K562 (cell line): ENCODE results near the gene SF3B1. TPM values are rescaled to one million over a fixed set of nuclear protein-coding genes. Genes with fewer than 3 reads are reported as not detected.
A peak's percentile ranks its signal among the peaks of the same experiment; 100 is the strongest.

Experiments used
- ELF1 ChIP-seq: fragments of 200-800 bp; sonication (Bioruptor generic); IDR thresholded peaks from 2 replicates; pipeline ENCODE4 v1.6.1; 2016; ENCODE audit warnings: missing genetic modification characterization, missing compliant biosample characterization
- ETV1 ChIP-seq: fragments of 450-650 bp; conservative IDR thresholded peaks from 2 replicates; pipeline ENCODE4 v1.6.1; 2016; ENCODE audit warnings: missing genetic modification characterization, control low read depth, low read depth, missing compliant biosample characterization
- RAD51 ChIP-seq: fragments of 450-650 bp; IDR thresholded peaks from 2 replicates; pipeline ENCODE4 v1.7.1; 2016; ENCODE audit warnings: low read depth, mild to moderate bottlenecking, borderline replicate concordance
- TCF7L2 ChIP-seq: fragments of 150-350 bp; IDR thresholded peaks from 2 replicates; pipeline ENCODE4 v1.6.1; 2016; ENCODE audit warnings: low read depth, mild to moderate bottlenecking, low read length, moderate library complexity
- ZNF384 ChIP-seq: IDR thresholded peaks from 2 replicates; pipeline ENCODE4 v1.6.1; 2012; ENCODE audit warnings: low read depth, low read length, improper control_type of control experiment
- ZNF696 ChIP-seq: fragments of 250-450 bp; sonication (Bioruptor Pico); conservative IDR thresholded peaks from 2 replicates; pipeline ENCODE4 v1.4.0; 2020; ENCODE audit warnings: mild to moderate bottlenecking, moderate library complexity
- polyA plus RNA-seq, 8 experiments: library from polyadenylated mRNA; depleted of rRNA in 4 of 8; stranded (reverse) in 5 of 8; unstranded in 3 of 8; fragments of >200 nt; fragmentation: Nextera tagmentation in 2 of 8; fragmentation: Illumina TruSeq in 1 of 8; extraction: Ambion mirVana in 2 of 8; extraction: Trizol in 1 of 8; gene quantifications; 2 replicates each; pipeline versions ENCODE4 v1.2.1 to v1.2.3, GENCODE V29; 2011 to 2014; ENCODE audit warnings: inconsistent platforms in 1 of 8, missing spikeins in 1 of 8
- total RNA-seq, 7 experiments: library from RNA; depleted of rRNA in 6 of 7; stranded (reverse); fragments of >200 nt in 6 of 7; fragmentation: Illumina TruSeq in 2 of 7; extraction: Trizol in 2 of 7; gene quantifications; 2 replicates each; pipeline versions ENCODE4 v1.2.1 to v1.2.3, GENCODE V29; 2011 to 2021; ENCODE audit warnings: low replicate concordance in 1 of 7
- TF ChIP-seq, protein P1 (sequence below): fragments of 450-650 bp; IDR thresholded peaks from 2 replicates; pipeline ENCODE4 v1.6.1; 2016; ENCODE audit warnings: mild to moderate bottlenecking, moderate library complexity
- TF ChIP-seq, protein P2 (sequence below): sonication (generic); IDR thresholded peaks from 2 replicates; pipeline ENCODE4 v1.6.1; 2016
- TF ChIP-seq, protein P3 (sequence below): conservative IDR thresholded peaks from 2 replicates; pipeline ENCODE4 v1.6.1; 2011; ENCODE audit warnings: low read depth, mild to moderate bottlenecking, low read length; ENCODE audit not compliant: control insufficient read depth
- TF ChIP-seq, protein P4 (sequence below), 2 experiments: IDR thresholded peaks; 2 replicates each; pipeline ENCODE4 v1.6.1; 2011; ENCODE audit warnings: borderline replicate concordance in 1 of 2, control low read depth in 1 of 2, low read depth in 1 of 2, low read length in 1 of 2, mild to moderate bottlenecking in 1 of 2, mixed read lengths in 1 of 2, moderate library complexity in 1 of 2; ENCODE audit not compliant: insufficient read depth in 1 of 2, insufficient read length in 1 of 2, poor library complexity in 1 of 2, severe bottlenecking in 1 of 2; ENCODE audit errors: extremely low read depth in 1 of 2

Gene SF3B1
- total and polyA plus RNA-seq, 9 of the 15 experiments (the other 6 are each of a cell fraction or from before 2014, with no cell fraction given), result 96.2 to 377 (median 177) TPM

DNA sequence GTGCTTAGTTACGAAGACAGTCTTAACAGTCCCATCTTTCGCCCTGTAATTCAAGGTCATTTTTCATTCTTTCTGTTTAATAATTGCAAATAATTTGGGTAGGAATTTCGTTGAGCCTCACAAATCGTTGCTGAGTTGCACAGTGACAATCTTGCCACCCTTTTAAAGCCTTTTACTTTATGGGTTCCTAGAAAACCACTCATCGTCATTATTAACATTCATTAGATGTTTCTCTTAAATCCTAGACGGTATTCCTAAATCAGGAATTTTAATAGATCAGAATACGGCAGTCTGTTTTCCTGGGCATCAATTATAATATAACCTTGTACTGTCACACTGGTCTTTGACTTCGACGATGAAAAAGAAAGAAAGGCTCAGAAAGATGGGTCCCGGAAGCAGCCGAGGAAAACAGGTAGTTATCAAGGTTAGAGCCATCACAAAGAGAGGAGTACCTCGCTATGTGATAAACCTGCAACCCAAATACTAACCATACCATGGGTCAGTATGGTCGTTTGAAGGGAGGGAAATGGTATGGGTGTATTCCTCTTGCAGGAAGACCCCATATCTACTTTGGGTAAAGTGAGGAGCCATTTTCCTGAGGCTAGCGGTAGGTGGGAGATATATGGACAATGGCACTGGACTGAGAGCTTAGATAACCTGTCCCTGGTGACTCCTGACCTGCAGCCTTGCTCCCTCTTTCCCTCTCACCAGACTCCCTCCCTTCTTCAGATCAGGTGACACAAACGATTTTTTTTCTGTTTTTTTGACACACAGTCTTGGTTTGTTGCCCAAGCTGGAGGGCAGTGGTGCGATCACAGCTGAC, 981 bp upstream of the SF3B1 start (continued):
- TF ChIP-seq, protein P1, sequence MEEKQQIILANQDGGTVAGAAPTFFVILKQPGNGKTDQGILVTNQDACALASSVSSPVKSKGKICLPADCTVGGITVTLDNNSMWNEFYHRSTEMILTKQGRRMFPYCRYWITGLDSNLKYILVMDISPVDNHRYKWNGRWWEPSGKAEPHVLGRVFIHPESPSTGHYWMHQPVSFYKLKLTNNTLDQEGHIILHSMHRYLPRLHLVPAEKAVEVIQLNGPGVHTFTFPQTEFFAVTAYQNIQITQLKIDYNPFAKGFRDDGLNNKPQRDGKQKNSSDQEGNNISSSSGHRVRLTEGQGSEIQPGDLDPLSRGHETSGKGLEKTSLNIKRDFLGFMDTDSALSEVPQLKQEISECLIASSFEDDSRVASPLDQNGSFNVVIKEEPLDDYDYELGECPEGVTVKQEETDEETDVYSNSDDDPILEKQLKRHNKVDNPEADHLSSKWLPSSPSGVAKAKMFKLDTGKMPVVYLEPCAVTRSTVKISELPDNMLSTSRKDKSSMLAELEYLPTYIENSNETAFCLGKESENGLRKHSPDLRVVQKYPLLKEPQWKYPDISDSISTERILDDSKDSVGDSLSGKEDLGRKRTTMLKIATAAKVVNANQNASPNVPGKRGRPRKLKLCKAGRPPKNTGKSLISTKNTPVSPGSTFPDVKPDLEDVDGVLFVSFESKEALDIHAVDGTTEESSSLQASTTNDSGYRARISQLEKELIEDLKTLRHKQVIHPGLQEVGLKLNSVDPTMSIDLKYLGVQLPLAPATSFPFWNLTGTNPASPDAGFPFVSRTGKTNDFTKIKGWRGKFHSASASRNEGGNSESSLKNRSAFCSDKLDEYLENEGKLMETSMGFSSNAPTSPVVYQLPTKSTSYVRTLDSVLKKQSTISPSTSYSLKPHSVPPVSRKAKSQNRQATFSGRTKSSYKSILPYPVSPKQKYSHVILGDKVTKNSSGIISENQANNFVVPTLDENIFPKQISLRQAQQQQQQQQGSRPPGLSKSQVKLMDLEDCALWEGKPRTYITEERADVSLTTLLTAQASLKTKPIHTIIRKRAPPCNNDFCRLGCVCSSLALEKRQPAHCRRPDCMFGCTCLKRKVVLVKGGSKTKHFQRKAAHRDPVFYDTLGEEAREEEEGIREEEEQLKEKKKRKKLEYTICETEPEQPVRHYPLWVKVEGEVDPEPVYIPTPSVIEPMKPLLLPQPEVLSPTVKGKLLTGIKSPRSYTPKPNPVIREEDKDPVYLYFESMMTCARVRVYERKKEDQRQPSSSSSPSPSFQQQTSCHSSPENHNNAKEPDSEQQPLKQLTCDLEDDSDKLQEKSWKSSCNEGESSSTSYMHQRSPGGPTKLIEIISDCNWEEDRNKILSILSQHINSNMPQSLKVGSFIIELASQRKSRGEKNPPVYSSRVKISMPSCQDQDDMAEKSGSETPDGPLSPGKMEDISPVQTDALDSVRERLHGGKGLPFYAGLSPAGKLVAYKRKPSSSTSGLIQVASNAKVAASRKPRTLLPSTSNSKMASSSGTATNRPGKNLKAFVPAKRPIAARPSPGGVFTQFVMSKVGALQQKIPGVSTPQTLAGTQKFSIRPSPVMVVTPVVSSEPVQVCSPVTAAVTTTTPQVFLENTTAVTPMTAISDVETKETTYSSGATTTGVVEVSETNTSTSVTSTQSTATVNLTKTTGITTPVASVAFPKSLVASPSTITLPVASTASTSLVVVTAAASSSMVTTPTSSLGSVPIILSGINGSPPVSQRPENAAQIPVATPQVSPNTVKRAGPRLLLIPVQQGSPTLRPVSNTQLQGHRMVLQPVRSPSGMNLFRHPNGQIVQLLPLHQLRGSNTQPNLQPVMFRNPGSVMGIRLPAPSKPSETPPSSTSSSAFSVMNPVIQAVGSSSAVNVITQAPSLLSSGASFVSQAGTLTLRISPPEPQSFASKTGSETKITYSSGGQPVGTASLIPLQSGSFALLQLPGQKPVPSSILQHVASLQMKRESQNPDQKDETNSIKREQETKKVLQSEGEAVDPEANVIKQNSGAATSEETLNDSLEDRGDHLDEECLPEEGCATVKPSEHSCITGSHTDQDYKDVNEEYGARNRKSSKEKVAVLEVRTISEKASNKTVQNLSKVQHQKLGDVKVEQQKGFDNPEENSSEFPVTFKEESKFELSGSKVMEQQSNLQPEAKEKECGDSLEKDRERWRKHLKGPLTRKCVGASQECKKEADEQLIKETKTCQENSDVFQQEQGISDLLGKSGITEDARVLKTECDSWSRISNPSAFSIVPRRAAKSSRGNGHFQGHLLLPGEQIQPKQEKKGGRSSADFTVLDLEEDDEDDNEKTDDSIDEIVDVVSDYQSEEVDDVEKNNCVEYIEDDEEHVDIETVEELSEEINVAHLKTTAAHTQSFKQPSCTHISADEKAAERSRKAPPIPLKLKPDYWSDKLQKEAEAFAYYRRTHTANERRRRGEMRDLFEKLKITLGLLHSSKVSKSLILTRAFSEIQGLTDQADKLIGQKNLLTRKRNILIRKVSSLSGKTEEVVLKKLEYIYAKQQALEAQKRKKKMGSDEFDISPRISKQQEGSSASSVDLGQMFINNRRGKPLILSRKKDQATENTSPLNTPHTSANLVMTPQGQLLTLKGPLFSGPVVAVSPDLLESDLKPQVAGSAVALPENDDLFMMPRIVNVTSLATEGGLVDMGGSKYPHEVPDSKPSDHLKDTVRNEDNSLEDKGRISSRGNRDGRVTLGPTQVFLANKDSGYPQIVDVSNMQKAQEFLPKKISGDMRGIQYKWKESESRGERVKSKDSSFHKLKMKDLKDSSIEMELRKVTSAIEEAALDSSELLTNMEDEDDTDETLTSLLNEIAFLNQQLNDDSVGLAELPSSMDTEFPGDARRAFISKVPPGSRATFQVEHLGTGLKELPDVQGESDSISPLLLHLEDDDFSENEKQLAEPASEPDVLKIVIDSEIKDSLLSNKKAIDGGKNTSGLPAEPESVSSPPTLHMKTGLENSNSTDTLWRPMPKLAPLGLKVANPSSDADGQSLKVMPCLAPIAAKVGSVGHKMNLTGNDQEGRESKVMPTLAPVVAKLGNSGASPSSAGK, result no peak
- TF ChIP-seq ETV1 (tag) (0 out of 2 replicates have a peak, but pooled peaks have one; percentile 19), RAD51 (peak; percentile 18; the same call in 1 of the 2 replicates), ELF1 (peak; percentile 7; the same call in 1 of the 2 replicates), TCF7L2 (no peak), ZNF384 (peak; percentile 55; the same call in 1 of the 2 replicates), ZNF696 (CRISPR knock-in tag) (0 out of 2 replicates have a peak, but pooled peaks have one; percentile 33)
- TF ChIP-seq, protein P2, sequence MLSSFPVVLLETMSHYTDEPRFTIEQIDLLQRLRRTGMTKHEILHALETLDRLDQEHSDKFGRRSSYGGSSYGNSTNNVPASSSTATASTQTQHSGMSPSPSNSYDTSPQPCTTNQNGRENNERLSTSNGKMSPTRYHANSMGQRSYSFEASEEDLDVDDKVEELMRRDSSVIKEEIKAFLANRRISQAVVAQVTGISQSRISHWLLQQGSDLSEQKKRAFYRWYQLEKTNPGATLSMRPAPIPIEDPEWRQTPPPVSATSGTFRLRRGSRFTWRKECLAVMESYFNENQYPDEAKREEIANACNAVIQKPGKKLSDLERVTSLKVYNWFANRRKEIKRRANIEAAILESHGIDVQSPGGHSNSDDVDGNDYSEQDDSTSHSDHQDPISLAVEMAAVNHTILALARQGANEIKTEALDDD, result peak; percentile 74
- TF ChIP-seq, protein P3, sequence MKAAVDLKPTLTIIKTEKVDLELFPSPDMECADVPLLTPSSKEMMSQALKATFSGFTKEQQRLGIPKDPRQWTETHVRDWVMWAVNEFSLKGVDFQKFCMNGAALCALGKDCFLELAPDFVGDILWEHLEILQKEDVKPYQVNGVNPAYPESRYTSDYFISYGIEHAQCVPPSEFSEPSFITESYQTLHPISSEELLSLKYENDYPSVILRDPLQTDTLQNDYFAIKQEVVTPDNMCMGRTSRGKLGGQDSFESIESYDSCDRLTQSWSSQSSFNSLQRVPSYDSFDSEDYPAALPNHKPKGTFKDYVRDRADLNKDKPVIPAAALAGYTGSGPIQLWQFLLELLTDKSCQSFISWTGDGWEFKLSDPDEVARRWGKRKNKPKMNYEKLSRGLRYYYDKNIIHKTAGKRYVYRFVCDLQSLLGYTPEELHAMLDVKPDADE, result no peak
- TF ChIP-seq, protein P4, sequence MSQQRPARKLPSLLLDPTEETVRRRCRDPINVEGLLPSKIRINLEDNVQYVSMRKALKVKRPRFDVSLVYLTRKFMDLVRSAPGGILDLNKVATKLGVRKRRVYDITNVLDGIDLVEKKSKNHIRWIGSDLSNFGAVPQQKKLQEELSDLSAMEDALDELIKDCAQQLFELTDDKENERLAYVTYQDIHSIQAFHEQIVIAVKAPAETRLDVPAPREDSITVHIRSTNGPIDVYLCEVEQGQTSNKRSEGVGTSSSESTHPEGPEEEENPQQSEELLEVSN (IDR thresholded peaks at IDR 0.05; ENCODE audit: borderline replicate concordance in 1 of 2, extremely low read depth in 1 of 2, insufficient read depth in 1 of 2, insufficient read length in 1 of 2, low read depth in 1 of 2, low read length in 1 of 2, poor library complexity in 1 of 2, severe bottlenecking in 1 of 2), result peak; percentile 16 to 36
